PC-9 (cell line): Measurements from ENCODE around the gene MRPL48.

Experiments
- EZH2 ChIP-seq: fragments of 200-600 bp; sonication (generic); IDR thresholded peaks from 2 replicates; pipeline ENCODE4 v1.8.0; 2017; ENCODE audit warnings: antibody characterized with exemption, low read depth
- TF ChIP-seq, protein P1 (sequence below): fragments of 200-600 bp; sonication (generic); conservative IDR thresholded peaks from 2 replicates; pipeline ENCODE4 v1.6.1; 2017; ENCODE audit warnings: mixed run types, antibody characterized with exemption, mild to moderate bottlenecking, moderate library complexity

DNA sequence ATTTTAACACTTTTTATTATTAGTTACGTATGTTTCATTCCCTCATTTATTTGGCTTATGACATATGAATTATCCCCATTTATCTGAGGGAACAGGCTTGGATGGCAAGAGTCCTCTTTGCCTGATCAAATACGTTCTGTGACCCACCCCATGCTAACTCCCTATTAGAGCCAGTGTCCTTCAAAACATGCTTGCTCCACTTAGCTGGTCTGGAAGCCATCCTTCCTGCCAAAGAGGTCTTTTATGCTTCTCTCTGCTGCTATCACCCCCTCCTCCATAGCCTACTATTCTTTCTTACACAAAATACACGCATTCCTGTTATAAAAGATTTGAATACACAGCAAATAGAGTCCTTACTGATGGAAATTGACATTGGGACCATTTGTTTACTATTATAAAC, 82.6 kb downstream of the MRPL48 start:
- TF ChIP-seq, protein P1, sequence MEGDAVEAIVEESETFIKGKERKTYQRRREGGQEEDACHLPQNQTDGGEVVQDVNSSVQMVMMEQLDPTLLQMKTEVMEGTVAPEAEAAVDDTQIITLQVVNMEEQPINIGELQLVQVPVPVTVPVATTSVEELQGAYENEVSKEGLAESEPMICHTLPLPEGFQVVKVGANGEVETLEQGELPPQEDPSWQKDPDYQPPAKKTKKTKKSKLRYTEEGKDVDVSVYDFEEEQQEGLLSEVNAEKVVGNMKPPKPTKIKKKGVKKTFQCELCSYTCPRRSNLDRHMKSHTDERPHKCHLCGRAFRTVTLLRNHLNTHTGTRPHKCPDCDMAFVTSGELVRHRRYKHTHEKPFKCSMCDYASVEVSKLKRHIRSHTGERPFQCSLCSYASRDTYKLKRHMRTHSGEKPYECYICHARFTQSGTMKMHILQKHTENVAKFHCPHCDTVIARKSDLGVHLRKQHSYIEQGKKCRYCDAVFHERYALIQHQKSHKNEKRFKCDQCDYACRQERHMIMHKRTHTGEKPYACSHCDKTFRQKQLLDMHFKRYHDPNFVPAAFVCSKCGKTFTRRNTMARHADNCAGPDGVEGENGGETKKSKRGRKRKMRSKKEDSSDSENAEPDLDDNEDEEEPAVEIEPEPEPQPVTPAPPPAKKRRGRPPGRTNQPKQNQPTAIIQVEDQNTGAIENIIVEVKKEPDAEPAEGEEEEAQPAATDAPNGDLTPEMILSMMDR, result no peak
- TF ChIP-seq EZH2, result no peak
